T-helper 2 cell treated with Interferon-gamma antibody and Interleukin-4, amounts not matched to agents 5 μg/mL and 100 μg/mL, for 36 hours (primary cell): ENCODE results near the gene FAM228A.
"Not testable (repeated sequence)": the region's sequence is repeated elsewhere in the genome, so short reads cannot be mapped to it uniquely, and the experiment has no call there.

ENCODE experiments used
- DNase-seq: peaks from one replicate; pipeline ENCODE4 v3.0.0; 2021; ENCODE audit warnings: low spot score
- H3K27ac Mint-ChIP-seq: one replicate; pipeline ENCODE4 v1.8.0; 2021; ENCODE audit warnings: mild to moderate bottlenecking, mixed read lengths
- H3K27me3 Mint-ChIP-seq: one replicate; pipeline ENCODE4 v1.8.0; 2021; ENCODE audit warnings: low read depth, mixed read lengths
- H3K36me3 Mint-ChIP-seq: one replicate; pipeline ENCODE4 v1.8.0; 2021; ENCODE audit warnings: low read depth, mixed read lengths
- H3K4me1 Mint-ChIP-seq: one replicate; pipeline ENCODE4 v1.8.0; 2021; ENCODE audit warnings: low read depth, mixed read lengths
- H3K4me3 Mint-ChIP-seq: one replicate; pipeline ENCODE4 v1.8.0; 2022; ENCODE audit warnings: mild to moderate bottlenecking, moderate library complexity, mixed read lengths
- H3K9me3 Mint-ChIP-seq: one replicate; pipeline ENCODE4 v1.8.0; 2021; ENCODE audit warnings: mixed read lengths

Gene FAM228A

DNA sequence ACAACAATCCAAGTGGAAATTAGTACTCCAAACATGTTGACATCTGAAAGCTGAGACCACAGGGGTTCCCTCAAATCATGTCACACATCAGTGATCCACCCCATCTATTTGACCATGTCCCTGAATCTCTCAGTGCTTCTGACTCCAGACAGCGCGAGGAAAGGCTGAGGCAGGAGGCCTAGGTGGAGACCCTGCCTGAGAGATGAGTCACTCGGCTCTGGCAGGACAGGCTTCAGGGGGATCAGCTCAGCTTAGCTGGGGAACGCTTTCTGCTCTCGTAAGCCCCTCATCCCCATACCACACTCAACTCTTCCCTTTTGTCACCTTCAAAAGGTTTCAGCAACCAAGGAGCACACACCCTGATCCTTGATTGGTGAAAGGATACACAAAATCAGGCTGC, 5.8 kb upstream of the FAM228A start:
- Mint-ChIP-seq H3K27ac (no peak overlapping the region), H3K9me3 (no peaks in the 10 kb centered on the region), H3K36me3 (no peaks in the 10 kb centered on the region)

DNA sequence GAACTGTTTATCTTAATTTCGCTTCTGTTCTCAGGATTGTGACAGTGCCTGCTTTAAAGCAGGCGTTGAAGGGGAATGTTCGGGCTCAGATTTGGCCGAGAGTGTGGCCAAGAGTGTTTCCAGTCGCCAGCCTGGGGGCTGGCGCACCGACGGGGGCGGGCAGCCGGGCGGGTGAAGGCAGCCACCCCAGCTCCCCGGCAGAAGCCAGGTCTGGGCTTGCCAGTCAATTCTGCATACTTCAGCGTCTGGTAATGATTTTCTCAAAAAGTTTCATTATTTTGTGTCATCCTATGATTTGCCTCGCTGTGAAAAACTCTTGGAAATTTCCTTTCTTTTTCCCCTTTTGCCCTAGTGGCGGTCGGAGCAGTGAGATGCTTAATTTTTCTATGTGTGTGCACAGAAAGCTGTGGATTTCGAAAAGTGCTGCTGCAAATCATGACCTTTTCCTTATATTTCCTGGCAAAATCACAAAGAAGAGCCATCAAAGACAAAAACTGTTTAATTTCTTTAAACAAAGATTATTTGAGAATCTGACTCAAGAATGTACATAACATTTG, 856 bp downstream of the FAM228A start:
- Mint-ChIP-seq H3K27me3 (peaks cover 10% of the 10 kb centered on the region), H3K27ac (no peak overlapping the region), H3K9me3 (no peaks in the 10 kb centered on the region), H3K4me3 (no peak overlapping the region), H3K4me1 (peaks cover 4% of the 10 kb centered on the region), H3K36me3 (no peaks in the 10 kb centered on the region)
- DNase-seq, result no peak

More for the DNA sequence above, 5.8 kb upstream of the FAM228A start:
- H3K4me1 Mint-ChIP-seq, result no peaks in the 10 kb centered on the region
- no peak overlapping the region for H3K4me3 Mint-ChIP-seq
- H3K27me3 Mint-ChIP-seq, result peaks cover 6% of the 10 kb centered on the region
- DNase-seq, result no peak

DNA sequence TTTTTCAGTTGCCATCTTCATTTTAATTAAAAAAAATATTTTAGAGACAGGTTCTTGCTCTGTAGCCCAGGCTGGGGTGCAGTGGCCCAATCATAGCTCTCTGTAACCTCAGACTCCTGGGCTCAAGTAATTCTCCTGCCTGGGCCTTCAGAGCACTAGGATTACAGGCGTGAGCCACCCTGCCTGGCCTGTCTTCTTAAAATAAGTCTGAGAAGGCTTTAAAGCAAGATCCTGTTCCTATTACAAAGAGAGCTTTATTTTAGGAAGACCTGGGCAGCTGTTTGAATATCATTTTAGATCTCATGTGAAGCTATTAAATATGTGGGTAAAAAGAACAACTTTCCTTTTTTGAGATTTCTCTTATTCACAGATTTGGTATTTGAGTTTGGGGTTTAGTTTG, 1.5 kb downstream of the FAM228A start:
- peaks cover 10% of the 10 kb centered on the region for H3K27me3 Mint-ChIP-seq
- no peak overlapping the region for H3K27ac Mint-ChIP-seq
- H3K4me3 Mint-ChIP-seq, result no peak overlapping the region
- DNase-seq, result no peak
- H3K4me1 Mint-ChIP-seq, result peaks cover 4% of the 10 kb centered on the region
- no peaks in the 10 kb centered on the region for H3K9me3 Mint-ChIP-seq
- H3K36me3 Mint-ChIP-seq, result no peaks in the 10 kb centered on the region

DNA sequence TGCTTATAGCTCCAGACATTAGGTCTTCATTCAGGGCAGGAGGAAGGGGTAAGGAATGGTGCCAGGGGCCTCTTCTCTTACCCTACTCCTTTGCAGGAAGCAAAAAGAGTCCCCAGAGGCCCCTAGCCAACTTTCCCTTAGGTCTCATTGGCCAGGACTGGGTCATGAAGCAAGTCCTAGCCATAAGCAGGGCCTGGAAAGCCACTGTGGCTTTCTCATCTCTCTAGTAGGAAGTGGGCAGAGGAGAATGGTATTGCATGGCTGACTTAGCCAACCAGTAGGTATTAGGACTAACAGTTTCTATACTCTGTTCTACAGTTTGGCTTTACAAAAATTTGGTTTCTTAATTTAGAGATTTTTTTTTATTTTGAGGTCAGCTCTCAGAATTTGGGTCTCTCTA, 4.8 kb downstream of the FAM228A start:
- Mint-ChIP-seq H3K4me3 (no peak overlapping the region), H3K4me1 (peaks cover 4% of the 10 kb centered on the region), H3K9me3 (no peaks in the 10 kb centered on the region), H3K36me3 (no peaks in the 10 kb centered on the region), H3K27ac (no peak overlapping the region), H3K27me3 (peaks cover 2% of the 10 kb centered on the region)
- no peak for DNase-seq

DNA sequence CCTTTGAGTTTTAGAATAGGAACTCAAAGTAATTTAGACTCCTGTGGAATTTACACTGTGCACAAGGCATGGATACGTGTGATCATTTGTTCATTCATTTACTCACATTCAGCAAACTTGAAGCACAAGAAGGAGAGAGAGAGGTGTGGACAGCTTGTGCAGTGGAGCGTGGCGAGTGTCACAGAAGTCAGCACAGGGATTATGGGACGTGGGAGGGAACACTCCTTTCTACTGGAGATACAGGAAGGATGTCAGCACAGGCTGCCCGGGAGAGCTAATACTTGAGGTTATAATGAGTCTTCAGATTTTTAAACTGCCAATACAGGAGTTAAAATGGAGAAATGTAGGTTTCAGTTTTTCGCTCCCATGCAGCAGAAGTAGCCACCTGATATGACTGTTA, 7.0 kb downstream of the FAM228A start:
- Mint-ChIP-seq H3K36me3 (no peaks in the 10 kb centered on the region), H3K4me1 (peaks cover under 1% of the 10 kb centered on the region), H3K27ac (no peak overlapping the region), H3K4me3 (no peak overlapping the region), H3K9me3 (no peaks in the 10 kb centered on the region), H3K27me3 (peaks cover under 1% of the 10 kb centered on the region)
- no peak for DNase-seq

DNA sequence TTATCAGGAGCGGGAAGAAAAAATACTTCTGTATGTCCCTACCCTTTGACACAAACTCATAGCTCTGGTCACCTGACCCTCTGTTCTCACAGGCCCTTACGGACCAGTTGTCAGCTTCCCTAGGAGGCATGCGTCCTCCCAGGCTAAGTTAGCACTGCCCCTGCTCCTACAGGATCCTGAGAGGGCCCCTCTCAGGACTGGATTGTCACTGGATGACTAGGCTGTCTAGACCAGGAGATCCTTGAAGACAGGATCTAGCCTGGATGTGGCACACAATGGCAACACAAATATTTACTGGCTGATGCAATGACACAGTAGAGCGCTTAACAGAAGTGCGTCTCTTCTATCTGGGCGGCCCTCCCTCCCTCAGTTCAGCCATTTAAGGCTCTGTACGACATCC, 7.7 kb downstream of the FAM228A start:
- H3K27me3 Mint-ChIP-seq, result peaks cover 6% of the 10 kb centered on the region
- DNase-seq, result no peak
- no peak overlapping the region for H3K4me3 Mint-ChIP-seq
- H3K9me3 Mint-ChIP-seq, result no peaks in the 10 kb centered on the region
- no peak overlapping the region for H3K27ac Mint-ChIP-seq
- H3K4me1 Mint-ChIP-seq, result no peaks in the 10 kb centered on the region
- H3K36me3 Mint-ChIP-seq, result no peaks in the 10 kb centered on the region

DNA sequence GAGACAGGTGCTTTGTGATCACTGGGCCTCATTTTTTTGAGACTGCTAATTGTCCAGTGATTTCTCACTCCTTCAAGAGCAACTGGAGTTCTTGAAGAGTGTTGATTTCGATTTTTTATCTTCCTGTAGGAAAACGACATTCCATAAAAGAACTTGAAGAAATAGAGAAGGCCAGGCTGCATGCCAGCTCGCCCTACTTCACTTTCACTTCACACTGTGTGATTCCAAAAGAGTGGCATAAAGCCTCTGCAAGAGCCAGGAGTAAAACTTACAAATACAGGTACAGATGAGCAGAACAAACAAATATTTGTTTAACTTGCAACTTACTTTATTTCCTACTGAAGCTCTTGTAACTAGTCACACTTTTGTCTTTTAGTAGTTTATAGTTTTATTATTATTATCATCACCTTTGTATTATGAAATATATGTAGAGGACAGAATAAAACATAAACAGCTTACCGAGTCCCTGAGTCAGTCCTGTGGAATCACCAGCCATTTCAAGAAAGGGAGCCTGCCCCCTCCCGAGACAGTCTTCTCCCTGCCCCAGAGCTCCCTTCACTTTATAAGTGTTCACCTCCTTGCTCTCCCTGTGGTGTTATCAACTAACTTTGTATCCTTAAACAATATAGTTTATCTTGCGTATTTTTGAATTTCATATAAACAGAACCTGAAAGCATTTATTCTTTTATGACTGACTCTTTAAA, 8.7 kb downstream of the FAM228A start:
- Mint-ChIP-seq H3K36me3 (no peaks in the 10 kb centered on the region), H3K4me1 (no peaks in the 10 kb centered on the region), H3K27me3 (peaks cover 10% of the 10 kb centered on the region), H3K9me3 (no peaks in the 10 kb centered on the region), H3K4me3 (no peak overlapping the region), H3K27ac (no peak overlapping the region)
- DNase-seq, result no peak

DNA sequence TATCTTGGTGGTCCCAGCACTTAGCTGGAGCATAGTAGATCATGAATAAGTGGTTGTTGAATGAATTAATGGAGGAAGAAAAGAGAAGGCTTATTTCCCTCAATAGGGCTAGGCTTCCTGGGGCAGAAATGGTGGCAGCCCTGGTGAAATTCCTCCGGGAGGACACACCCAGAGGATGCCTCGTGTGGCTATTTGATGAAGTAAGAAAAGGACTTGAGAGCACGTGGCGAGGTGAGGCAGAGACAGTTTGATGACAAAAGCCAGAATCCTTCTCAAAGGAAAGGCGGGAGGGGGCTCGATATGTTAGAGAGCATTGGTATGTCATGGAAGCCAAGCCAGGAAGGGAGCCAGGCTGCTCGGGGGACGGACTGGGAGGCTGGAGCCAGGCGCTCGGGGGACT, 14.7 kb downstream of the FAM228A start:
- peaks cover 15% of the 10 kb centered on the region for H3K27me3 Mint-ChIP-seq
- H3K4me1 Mint-ChIP-seq, result no peaks in the 10 kb centered on the region
- H3K27ac Mint-ChIP-seq, result no peak overlapping the region
- H3K9me3 Mint-ChIP-seq, result peaks cover 4% of the 10 kb centered on the region
- no peak overlapping the region for H3K4me3 Mint-ChIP-seq
- no peaks in the 10 kb centered on the region for H3K36me3 Mint-ChIP-seq
- DNase-seq, result no peak

DNA sequence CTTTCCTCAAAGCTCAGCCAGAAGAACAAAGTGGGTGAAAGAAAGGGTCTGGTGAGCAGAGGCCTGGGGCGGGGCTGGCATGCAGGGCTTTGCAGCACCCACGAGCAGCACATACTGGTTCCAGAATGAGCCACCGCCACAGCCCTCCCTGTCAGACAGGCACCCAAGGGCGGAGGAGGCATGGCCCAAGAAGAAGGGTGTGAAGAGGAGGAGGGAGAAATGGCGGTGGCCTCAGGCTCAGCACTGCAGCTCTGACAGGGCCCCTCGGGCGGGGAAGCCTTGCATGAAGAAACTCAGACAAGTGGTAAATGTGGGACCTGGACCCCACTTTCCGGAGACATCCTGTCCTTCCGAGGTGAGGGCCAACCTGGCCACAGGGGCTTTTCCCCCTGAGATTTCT, 15.7 kb downstream of the FAM228A start:
- Mint-ChIP-seq H3K36me3 (no peaks in the 10 kb centered on the region), H3K4me1 (no peaks in the 10 kb centered on the region), H3K4me3 (no peak overlapping the region), H3K9me3 (peaks cover 4% of the 10 kb centered on the region), H3K27me3 (peaks cover 15% of the 10 kb centered on the region), H3K27ac (no peak overlapping the region)
- no peak for DNase-seq

DNA sequence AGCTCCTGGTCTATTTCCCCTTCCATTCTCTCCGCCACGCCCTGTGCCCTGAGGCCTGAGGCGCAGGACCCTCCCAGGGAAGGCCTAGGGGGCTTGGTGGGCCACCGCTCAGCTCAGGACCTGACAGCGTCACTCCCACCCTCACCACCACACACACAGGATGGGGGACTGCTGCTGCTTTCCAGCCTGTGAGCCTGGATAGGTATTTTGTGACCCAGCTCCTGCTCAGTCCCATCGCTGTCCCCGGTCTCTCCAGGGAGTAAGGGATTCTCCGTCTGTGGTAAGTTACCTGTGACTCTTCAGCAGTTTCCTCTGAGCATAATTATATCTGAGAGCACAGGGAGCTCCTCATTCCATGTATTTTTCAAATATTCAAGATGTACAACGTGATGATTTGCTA, 16.3 kb downstream of the FAM228A start:
- no peak for DNase-seq
- Mint-ChIP-seq H3K4me3 (no peak overlapping the region), H3K27ac (no peak overlapping the region), H3K4me1 (no peaks in the 10 kb centered on the region), H3K9me3 (peaks cover 4% of the 10 kb centered on the region), H3K36me3 (no peaks in the 10 kb centered on the region), H3K27me3 (peaks cover 15% of the 10 kb centered on the region)

DNA sequence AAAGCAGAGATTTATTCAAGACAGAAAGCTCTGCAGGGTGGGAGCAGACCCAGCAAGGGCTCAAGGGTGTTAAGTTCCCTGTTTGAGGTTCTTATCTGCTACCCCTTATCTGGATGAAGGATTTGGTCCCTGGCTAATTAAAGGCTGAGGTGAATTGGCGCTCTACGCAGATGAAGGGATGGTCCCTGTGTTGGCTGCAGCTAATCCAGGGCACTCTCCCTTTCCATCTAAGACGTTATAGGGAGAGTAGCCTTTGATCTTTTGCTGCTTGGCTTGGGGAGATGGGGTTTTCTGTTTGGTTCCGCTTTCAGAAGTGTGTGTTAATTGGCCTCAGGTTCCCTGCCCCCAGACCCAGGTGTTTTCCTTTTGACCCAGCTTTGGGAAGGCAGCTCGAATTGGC, 17.0 kb downstream of the FAM228A start:
- peaks cover 15% of the 10 kb centered on the region for H3K27me3 Mint-ChIP-seq
- no peaks in the 10 kb centered on the region for H3K4me1 Mint-ChIP-seq
- H3K36me3 Mint-ChIP-seq, result no peaks in the 10 kb centered on the region
- no peak for DNase-seq
- no peak overlapping the region for H3K4me3 Mint-ChIP-seq
- no peak overlapping the region for H3K27ac Mint-ChIP-seq
- peaks cover 4% of the 10 kb centered on the region for H3K9me3 Mint-ChIP-seq

DNA sequence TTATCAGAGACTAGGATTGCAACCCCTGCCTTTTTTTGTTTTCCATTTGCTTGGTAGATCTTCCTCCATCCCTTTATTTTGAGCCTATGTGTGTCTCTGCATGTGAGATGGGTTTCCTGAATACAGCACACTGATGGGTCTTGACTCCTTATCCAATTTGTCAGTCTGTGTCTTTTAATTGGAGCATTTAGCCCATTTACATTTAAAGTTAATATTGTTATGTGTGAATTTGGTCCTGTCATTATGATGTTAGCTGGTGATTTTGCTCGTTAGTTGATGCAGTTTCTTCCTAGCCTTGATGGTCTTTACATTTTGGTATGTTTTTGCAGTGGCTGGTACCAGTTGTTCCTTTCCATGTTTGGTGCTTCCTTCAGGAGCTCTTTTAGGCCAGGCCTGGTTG, 22.4 kb downstream of the FAM228A start:
- H3K36me3 Mint-ChIP-seq, H3K9me3 Mint-ChIP-seq, H3K27ac Mint-ChIP-seq, H3K4me3 Mint-ChIP-seq, H3K4me1 Mint-ChIP-seq, DNase-seq, H3K27me3 Mint-ChIP-seq: not testable (repeated sequence)

DNA sequence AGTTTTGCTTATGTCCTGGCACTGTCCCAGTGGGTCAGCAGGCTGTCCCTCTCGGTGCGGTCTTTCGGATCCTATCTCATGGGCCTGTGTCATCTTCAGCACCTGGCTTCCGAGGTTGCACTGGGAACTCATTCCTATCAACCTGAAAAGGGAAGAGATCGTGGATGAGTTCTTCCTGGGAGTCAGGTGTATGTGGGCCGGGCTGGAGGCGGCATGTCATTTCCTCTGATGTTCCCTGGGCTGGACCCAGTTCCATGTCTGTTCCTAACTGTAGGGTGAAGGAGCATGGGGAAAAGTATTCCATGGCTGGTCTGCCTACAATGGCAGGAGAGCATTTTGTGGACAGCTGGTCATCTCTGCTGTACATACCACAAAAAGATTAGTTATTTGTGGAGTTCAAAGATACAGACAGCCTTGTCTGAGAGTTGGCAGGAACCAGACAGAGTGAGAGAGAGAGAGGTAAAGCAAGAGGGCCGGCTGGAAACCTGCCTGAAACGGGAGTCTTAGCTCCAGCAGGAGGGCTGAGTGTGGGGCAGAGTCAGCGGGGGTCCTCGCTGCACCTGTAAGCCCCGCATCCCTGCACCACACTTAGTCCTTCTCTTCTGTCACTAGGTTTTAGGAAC, 25.2 kb downstream of the FAM228A start:
- H3K4me1 Mint-ChIP-seq, result no peaks in the 10 kb centered on the region
- H3K4me3 Mint-ChIP-seq, result no peak overlapping the region
- H3K27ac Mint-ChIP-seq, result no peak overlapping the region
- peaks cover 5% of the 10 kb centered on the region for H3K36me3 Mint-ChIP-seq
- peaks cover 4% of the 10 kb centered on the region for H3K27me3 Mint-ChIP-seq
- no peaks in the 10 kb centered on the region for H3K9me3 Mint-ChIP-seq
- DNase-seq, result no peak

DNA sequence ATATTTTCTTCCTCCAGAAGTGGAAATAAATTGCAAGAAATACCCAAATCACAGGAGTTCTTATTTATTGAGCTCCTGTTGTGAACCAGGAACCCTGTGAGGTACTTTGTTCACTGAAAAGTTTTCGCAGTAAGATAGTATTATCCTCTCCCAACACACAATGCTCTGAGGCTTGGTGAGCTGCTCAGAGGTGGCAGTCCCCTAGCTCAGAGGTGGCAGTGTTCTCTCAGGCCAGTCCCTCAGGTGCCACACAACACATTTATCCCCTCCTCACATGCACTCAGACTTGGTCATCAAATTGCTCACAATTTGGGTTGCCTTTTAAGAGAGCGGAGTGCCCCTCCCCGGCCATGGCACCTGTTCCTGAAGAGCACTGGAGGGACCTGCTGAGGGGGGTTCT, 25.9 kb downstream of the FAM228A start:
- Mint-ChIP-seq H3K9me3 (no peaks in the 10 kb centered on the region), H3K27ac (no peak overlapping the region)

More for the DNA sequence above, 25.9 kb downstream of the FAM228A start:
- Mint-ChIP-seq H3K4me1 (no peaks in the 10 kb centered on the region), H3K27me3 (peaks cover 4% of the 10 kb centered on the region), H3K4me3 (no peak overlapping the region), H3K36me3 (peaks cover 8% of the 10 kb centered on the region)
- DNase-seq, result no peak
